Sciatic nerve (tissue), 2 donors: ENCODE measurements around the gene TDRD12. TPM values are rescaled to one million over a fixed set of nuclear protein-coding genes. Genes with fewer than 3 reads are reported as not detected.
"Not testable (repeated sequence)": the region's sequence is repeated elsewhere in the genome, so short reads cannot be mapped to it uniquely, and the experiment has no call there.

Experiments
- ATAC-seq: fragments of 200-7000 bp; cut with Tn5 transposase; one replicate; pipeline ENCODE4 v1.9.1; 2020; ENCODE audit warnings: mild to moderate bottlenecking, moderate library complexity
- DNase-seq: peaks from one replicate; pipeline ENCODE4 v3.0.0-alpha.2; 2020; ENCODE audit warnings: low spot score
- intact Hi-C: fragments of 100-400 bp; cut with DNase I; formaldehyde crosslinking; loops from one replicate; pipeline ENCODE4 v1.14.2; 2022
- total RNA-seq: library from RNA; stranded (reverse); fragmentation: NEBNext Ultra II Directional; extraction: Animal tissue kit (Norgen Biotek cat#: 25700); gene quantifications from one replicate; pipeline ENCODE4 v1.2.1, GENCODE V29; 2021
- donor health status: DM: no; HTN: no; CAD: no.
- donor health status: DM: no; HTN: no; CAD: no.

Gene TDRD12
- total RNA-seq, 1 donor from 2014 or later = 0.40 TPM

- ATAC-seq = no peak
- intact Hi-C loops = no loop called here
- DNase-seq = no peak
These were observed 138.0 kb downstream of the TDRD12 start for GRCh38 chr19:32857584-32857983.

- ATAC-seq (no peak), DNase-seq (no peak)
- intact Hi-C loops = no loop called here
These were observed 138.6 kb downstream of the TDRD12 start for GRCh38 chr19:32858155-32858554.

- ATAC-seq (no peak), DNase-seq (no peak)
- intact Hi-C loops = no loop called here
These were observed 139.0 kb downstream of the TDRD12 start for GRCh38 chr19:32858559-32858958.

GRCh38 chr19:32859591-32859990, 140.0 kb downstream of the TDRD12 start:
- ATAC-seq (no peak), DNase-seq (no peak)
- intact Hi-C loops = no loop called here

GRCh38 chr19:32861596-32861995, 142.0 kb downstream of the TDRD12 start:
- no peak for DNase-seq
- no peak for ATAC-seq

GRCh38 chr19:32862173-32862572, 142.6 kb downstream of the TDRD12 start:
- DNase-seq = no peak
- no peak for ATAC-seq
- intact Hi-C loops = no loop called here

More at GRCh38 chr19:32861596-32861995, 142.0 kb downstream of the TDRD12 start:
- intact Hi-C loops = no loop called here

- ATAC-seq (no peak), DNase-seq (no peak)
- intact Hi-C loops = no loop called here
These were observed 143.2 kb downstream of the TDRD12 start for GRCh38 chr19:32862741-32863140.

GRCh38 chr19:32863301-32863700, 143.7 kb downstream of the TDRD12 start:
- intact Hi-C loops = no loop called here
- DNase-seq = no peak
- no peak for ATAC-seq

GRCh38 chr19:32863841-32864240, 144.3 kb downstream of the TDRD12 start:
- ATAC-seq (no peak), DNase-seq (no peak)
- intact Hi-C loops = no loop called here

GRCh38 chr19:32864318-32865007, 144.9 kb downstream of the TDRD12 start:
- ATAC-seq = no peak
- intact Hi-C loops = no loop called here
- no peak for DNase-seq

GRCh38 chr19:32865326-32865725, 145.8 kb downstream of the TDRD12 start:
- ATAC-seq = no peak
- intact Hi-C loops = no loop called here
- DNase-seq = no peak

GRCh38 chr19:32866061-32866460, 146.5 kb downstream of the TDRD12 start:
- no peak for DNase-seq
- no peak for ATAC-seq
- intact Hi-C loops = no loop called here

GRCh38 chr19:32866564-32867265, 147.1 kb downstream of the TDRD12 start:
- DNase-seq = no peak
- intact Hi-C loops = no loop called here

GRCh38 chr19:32867436-32867835, 147.9 kb downstream of the TDRD12 start:
- ATAC-seq, DNase-seq, intact Hi-C loops: not testable (repeated sequence)

More at GRCh38 chr19:32866564-32867265, 147.1 kb downstream of the TDRD12 start:
- no peak for ATAC-seq

GRCh38 chr19:32868206-32868950, 148.8 kb downstream of the TDRD12 start:
- no peak for DNase-seq
- ATAC-seq = no peak
- intact Hi-C loops = no loop called here

- intact Hi-C loops = no loop called here
- DNase-seq (no peak), ATAC-seq (no peak)
These were observed 149.9 kb downstream of the TDRD12 start, which contains the start of gene SLC7A9 for GRCh38 chr19:32869369-32869965. Gene SLC7A9, minus strand, starts transcription at chr19:32869767. Its CDS starts 1,233 bp downstream, at chr19:32868534.

- intact Hi-C loops = no loop called here
- DNase-seq (no peak), ATAC-seq (no peak)
These were observed 150.5 kb downstream of the TDRD12 start for GRCh38 chr19:32869966-32870573.

- intact Hi-C loops = no loop called here
- DNase-seq = no peak
- no peak for ATAC-seq
These were observed 151.4 kb downstream of the TDRD12 start for GRCh38 chr19:32870981-32871451.

- intact Hi-C loops = no loop called here
- ATAC-seq = no peak
- DNase-seq = no peak
These were observed 152.8 kb downstream of the TDRD12 start for GRCh38 chr19:32872391-32872790.
